HG03432 (cell line): ENCODE results near the gene SLC30A10.
"Not testable (repeated sequence)": the region's sequence is repeated elsewhere in the genome, so short reads cannot be mapped to it uniquely, and the experiment has no call there.

ENCODE experiments used
- ATAC-seq: cut with Tn5 transposase; IDR thresholded peaks from one replicate; pipeline ENCODE4 v1.9.1; 2021; ENCODE audit warnings: mild to moderate bottlenecking, moderate library complexity; ENCODE audit not compliant: unreplicated experiment

SLC30A10 gene

DNA sequence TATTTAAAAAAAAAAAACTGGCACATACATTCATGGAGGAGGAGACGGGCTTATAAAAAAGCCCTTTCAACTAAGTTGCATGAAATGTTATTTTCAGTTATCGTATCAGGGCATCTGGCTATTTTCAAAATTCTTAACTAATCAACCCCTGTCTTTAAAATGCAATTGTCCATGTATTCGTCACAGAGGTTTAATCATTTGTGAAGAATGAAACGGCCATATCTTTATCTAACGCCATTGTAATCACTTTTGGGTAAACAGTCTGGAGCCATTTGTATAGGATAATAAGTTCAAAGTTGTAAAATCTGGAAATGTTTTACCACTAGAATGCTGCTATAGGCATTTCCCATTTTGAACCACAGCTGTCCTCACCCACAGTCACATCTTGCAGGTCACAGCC lies 30.4 kb downstream of the SLC30A10 start:
- no peak for ATAC-seq

DNA sequence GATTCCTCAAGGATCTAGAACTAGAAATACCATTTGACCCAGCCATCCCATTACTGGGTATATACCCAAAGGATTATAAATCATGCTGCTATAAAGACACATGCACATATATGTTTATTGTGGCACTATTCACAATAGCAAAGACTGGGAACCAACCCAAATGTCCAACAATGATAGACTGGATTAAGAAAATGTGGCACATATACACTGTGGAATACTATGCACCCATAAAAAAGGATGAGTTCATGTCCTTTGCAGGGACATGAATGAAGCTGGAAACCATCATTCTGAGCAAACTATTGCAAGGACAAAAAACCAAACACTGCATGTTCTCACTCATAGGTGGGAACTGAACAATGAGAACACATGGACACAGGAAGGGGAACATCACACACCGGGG lies 36.1 kb downstream of the SLC30A10 start:
- ATAC-seq, result not testable (repeated sequence)

DNA sequence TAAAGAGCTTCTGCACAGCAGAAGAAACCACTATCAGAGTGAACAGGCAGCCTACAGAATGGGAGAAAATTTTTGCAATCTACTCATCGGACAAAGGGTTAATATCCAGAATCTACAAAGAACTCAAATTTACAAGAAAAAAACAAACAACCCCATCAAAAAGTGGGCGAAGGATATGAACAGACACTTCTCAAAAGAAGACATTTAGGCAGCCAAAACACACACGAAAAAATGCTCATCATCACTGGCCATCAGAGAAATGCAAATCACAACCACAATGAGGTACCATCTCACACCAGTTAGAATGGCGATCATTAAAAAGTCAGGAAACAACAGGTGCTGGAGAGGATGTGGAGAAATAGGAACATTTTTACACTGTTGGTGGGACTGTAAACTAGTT lies 36.5 kb downstream of the SLC30A10 start:
- ATAC-seq, result not testable (repeated sequence)

DNA sequence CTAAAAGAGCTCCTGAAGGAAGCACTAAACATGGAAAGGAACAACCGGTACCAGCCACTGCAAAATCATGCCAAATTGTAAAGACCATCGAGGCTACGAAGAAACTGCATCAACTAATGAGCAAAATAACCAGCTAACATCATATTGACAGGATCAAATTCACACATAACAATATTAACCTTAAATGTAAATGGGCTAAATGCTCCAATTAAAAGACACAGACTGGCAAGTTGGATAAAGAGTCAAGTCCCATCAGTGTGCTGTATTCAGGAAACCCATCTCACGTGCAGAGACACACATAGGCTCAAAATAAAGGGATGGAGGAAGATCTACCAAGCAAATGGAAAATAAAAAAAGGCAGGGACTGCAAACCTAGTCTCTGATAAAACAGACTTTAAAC lies 39.7 kb downstream of the SLC30A10 start:
- not testable (repeated sequence) for ATAC-seq

DNA sequence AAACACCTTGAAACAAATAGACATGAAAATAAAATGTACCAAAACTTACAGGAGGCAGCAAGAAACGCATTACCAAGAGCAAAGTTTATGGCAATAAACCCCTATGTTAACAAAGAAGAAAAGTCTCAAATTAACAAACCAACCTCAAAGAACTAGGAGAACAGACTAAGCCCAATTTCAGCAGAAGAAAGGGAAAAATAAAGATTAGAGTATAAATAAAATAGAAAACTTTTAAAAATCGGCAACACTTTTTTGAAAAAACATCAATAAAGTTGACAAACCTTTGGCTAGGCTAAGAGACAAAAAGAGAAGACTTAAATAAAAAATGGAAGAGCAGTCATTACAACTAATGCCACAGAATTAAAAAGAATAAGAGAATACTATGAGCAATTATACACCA lies 42.7 kb downstream of the SLC30A10 start:
- no peak for ATAC-seq

DNA sequence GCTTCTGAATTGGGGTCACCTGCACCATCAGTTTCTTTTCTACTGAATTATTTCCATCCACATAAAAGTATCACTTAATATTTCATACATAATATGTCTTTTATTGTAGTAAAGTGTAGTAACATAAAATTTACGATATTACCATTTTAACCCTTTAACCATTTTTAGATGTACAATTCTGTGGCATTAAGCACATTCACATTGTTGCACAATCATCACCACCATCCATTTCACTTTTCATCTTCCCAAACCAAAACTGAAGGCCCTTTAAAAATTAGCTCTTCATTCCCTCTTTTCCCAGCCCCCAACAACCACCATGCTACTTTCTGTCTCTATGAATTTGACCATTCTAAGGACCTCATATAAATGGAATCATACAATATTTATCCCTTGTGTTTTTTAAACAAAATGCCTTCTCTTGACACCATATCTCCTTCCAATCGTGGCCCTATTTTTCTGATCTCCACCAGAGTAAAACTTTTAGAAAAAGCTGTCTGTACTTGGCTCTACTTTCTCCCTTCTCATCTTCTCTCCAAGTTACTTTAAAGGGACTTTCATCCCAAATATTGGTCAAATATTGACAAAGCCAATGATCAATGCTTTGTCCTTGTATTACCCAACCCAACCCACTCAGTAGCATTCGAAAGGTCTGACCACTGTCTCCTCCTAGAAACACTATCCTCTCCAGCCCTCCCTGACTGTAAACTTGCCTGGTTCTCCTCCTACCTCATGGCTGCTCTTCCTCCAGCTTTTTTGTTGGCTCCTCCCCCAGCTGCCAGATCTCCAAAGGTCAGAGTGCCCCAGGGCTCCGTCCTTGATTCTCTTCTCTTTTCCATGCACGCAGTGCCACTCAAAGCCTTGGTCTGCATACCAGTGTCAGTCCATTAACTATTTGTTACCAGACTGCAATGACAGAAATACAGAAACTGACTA lies 44.7 kb downstream of the SLC30A10 start:
- ATAC-seq, result no peak

DNA sequence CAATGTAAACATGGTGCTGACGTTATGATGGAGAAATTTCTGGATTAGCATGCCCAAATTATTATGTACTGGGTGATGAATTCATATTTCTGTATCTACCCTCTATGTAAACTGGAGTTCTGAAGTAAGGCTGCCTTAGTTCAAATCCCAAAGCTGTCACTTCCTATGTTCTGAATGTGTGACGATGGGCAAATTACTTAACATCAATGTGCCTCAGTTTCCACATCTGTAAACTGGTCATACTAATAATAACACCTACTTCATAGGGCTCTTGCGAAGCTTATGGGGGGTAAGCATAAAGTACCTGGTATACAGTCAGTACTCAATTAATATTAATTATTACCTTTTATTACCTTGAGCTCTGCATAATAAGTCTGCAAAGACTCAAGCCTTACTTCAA lies 45.6 kb downstream of the SLC30A10 start:
- no peak for ATAC-seq

DNA sequence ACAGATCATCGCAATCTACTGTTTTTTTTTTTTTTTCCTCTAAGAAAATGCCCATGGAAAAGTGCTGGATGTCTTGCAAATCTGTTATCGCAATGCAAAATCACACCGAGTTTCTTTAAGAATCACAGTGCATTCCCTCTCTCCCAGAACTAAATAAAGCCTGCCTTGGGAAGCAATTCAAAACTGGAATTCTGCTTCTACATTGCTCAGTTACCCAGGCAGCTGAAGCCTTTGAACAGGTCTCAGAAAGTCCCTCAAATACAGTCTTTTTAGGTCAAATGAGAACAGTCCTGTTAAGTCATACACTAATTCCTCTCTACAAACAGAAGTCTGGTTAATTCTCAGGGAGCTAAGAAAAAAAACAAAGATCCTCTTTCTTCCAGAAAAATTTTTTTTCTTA lies 46.3 kb downstream of the SLC30A10 start:
- ATAC-seq, result no peak

DNA sequence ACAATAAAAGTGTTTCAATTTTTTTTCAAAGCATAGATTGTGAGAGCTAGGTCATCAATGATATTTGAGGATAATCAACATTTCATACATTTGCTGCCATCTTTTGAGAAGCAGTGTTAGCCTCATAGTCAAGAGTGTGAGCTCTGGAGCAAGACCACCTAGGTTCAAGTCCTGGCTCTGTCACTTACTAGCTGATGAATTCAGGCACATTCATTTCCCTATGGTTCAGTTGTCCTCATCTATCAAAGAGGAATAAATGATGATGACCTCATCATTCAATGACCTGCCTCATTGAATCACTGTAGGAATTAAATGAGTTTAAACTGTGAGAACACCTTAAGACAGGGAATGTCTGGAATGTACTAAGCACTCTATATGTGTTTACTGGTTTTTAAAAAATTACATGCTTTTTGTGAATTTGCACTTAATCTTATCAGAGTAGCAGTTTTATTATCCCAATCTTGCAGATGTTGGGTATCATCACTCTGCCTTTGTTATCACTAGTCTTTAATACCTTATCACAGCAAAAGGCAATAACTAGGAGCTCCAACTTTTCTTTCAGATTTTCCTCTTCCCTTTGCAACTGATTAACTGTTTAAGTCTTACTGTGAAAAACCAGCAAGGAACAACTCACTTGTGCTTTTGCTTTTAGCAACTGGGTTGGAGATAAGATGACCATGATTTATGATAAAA lies 47.4 kb downstream of the SLC30A10 start:
- ATAC-seq, result no peak

DNA sequence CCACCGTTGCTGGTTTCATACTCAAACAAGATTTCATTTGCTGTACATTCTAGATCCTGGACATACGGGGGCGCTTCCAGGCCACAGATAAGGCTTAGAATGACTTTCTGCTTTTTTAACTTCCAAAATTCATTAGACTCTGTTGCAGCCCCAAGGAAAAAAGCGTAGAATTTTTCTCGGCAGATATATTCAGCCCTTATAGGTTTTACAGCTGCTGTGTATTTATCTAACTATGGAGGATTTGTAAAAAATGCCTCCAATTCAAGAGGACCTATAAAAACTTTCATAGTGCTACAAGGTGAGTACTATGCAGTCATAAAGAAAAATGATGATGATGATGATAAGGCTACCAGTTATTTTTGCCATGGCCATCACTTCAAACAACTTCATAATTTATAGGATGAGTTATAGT lies 51.6 kb downstream of the SLC30A10 start:
- ATAC-seq, result no peak

DNA sequence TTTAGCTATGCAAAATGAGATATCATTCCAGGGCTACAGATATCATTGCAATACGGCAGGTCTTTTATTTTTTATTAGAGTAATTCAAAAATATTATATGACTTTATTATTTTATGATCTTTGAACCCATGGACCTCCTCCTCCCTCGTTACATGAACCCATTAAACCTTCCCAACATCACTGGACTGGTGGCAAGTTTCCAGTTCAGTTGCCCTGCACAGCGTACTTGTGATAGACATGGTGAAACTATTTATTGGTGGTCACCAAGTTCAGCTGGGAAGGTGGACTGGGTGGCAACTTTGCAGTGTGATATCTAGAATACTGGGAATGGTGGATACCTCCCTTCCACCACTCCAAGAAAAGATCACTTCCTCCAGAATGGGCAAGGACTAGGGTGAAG lies 52.5 kb downstream of the SLC30A10 start:
- no peak for ATAC-seq

DNA sequence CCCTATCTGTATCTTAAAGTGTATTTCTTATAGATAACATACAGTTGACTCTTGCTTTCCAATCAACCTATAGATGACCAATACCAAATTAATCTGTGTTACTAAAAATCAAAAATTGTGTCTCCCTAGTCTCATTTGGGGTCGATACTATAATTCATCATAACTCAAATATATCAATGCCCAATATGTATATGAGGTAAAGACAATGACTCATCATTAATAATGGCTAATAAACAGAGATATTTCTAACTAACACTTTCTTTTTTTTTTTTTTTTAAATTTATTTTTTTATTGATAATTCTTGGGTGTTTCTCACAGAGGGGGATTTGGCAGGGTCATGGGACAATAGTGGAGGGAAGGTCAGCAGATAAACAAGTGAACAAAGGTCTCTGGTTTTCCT lies 55.8 kb downstream of the SLC30A10 start:
- not testable (repeated sequence) for ATAC-seq

DNA sequence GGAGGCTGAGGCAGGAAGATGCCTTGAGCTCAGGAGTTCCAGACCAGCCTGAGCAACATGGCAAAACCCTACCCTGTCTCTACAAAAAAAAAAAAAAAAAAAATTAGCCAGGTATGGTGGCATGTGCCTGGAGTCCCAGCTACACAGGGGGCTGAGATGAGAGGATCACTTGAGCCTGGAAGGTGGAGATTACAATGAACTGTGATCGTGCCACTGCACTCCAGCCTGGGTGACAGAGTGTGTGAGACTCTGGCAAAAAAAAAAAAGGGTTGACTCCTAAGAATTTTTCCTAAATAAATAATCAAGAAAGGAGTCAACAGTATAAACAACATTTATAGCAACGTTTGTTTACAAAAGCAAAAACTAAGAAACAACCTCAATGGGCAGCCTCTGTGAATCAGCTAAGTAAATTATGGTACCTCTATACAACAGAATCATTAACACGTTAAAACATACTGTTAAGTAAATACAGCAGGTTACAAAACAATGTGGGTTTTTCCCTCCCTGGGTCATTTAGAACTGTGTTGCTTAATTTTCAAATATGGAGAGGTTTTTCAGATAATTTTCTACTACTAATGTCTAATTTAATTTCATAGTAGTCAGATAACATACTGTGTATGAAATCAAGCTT lies 56.8 kb downstream of the SLC30A10 start:
- no peak for ATAC-seq

DNA sequence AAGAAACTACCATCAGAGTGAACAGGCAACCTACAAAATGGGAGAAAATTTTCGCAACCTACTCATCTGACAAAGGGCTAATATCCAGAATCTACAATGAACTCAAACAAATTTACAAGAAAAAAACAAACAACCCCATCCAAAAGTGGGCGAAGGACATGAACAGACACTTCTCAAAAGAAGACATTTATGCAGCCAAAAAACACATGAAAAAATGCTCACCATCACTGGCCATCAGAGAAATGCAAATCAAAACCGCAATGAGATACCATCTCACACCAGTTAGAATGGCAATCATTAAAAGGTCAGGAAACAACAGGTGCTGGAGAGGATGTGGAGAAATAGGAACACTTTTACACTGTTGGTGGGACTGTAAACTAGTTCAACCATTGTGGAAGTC lies 59.7 kb downstream of the SLC30A10 start:
- ATAC-seq, result not testable (repeated sequence)
